Activated gamma-delta T cell (primary cell): Measurements from ENCODE around the gene CMSS1.

Experiments used
- DNase-seq: peaks from one replicate; lab custom pipeline; 2025; lab: John Stamatoyannopoulos, UW

The CMSS1 gene

GRCh38 chr3:100053951-100054620 lies 236.4 kb downstream of the CMSS1 start:
- no peak for DNase-seq

DNA sequence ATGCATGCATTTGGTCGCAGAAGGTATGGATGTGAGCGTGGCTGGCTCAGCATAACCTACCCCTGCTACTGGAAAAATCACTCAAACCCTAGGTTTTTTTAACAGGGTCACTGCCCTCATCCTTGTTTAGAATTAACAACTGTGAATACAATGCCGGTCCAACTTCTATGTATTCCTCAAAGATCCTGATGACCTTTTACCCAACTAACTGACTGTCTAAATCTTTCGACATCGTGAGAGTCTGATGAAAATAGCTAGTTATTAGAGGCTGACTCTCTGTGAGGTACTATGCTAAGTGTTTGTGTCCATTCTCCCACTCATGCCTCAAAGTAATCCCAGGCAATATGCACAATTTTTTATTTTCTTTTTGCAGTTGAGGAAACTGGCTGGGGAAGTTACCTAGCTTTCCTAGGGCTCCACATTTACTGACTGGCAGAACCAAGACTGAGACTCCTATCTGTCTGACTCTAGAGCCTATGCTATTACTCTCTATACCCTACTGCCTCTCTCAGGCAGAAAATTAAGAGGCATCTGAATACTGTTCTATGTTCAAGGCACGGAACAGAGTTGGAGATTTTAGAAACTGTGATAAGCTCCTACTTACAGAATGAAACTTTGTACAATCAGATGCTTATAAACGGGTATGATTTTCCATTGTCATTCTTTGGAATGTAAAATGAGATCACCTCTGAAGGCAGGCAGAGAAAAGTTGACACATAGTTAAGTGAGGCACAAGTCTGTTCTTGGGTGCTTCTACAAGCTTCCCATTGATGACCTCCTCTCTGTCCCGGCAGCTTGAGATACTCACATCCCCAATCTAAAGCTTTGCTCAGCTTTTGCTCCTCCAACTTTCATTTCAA lies 240.3 kb downstream of the CMSS1 start:
- DNase-seq = no peak

- no peak for DNase-seq
Observed at GRCh38 chr3:100059472-100059871, 241.8 kb downstream of the CMSS1 start.

DNA sequence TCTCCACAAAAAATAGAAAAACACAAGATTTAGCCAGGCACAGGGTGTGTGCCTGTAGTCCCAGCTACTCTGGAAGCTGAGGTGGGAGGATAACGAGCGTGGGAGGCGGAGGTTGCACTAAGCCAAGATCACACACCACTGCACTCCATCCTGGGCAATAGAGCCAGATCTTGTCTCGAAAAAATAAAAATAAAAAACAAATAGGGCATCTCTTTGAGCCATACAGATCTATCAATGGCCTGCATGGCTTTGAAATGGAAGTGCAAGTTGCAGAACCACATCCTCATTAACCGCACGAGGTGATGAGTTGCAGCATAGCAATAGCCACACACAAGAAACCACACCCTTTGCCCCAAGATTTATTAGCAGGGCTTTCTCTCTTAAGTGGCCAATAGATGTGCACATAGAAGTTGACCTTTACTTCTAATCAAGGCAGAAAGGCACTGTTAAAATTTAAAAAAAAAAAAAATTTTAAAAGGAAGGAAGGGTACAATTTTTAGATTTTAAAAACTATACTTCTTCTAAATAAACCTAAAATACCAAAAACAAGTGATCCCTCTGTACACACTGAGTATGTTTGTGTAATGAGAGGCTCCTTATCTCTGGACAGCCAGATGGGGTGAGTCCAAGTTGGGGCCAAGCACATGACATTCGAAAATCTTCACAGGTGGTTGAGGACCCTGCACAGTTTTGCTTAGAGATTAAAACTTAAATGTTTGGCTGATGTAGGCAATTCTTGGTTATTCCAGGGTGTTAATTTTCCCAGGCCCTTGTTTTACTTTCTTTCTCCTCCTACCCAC lies 243.2 kb downstream of the CMSS1 start:
- DNase-seq = no peak

- DNase-seq = no peak
Observed at GRCh38 chr3:100062665-100063064, 245.0 kb downstream of the CMSS1 start.

DNA sequence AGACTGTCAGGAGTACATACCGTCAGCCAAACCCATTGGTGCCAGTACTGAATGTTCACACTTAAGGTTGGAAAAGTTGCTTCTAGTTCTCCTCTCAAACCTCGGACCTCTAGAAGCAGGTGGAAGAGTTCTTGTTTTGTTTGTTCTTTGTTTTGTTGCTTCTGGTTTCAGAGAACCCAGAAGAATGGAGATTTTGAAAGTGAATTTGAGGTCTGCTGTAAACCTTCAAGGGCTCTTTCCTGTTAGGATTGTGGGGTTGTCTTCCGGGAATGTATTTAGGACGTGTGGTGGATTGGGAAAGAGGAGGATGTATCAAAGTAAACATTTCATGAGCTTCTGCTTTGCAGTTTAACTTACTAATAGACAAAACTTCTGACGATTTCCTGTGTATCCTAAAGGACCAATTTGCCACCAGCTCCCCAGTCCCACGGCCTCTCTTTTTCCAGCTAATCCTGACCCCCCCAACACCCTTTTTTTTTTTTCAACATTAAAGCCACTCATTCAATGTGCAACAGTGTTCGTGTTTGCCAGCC lies 246.3 kb downstream of the CMSS1 start:
- no peak for DNase-seq

DNA sequence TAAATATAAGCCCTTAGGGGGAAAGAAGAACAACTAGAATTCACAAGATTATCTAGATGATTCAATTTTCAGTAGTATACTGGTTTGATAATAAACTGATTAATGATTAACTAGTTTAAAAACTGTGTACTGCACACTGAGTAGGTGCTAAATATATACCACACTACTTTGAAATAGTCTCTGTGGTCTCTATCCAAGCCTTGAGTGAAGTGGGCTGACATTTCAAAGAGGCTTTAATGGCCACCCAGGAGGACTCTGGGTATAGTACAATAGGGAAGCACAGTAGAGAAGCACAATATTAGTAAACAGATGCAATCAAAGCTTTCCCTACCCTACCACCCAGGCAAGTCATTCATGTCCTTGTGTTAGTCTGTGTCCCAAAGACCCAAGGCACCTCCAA lies 249.9 kb downstream of the CMSS1 start:
- DNase-seq = no peak

DNA sequence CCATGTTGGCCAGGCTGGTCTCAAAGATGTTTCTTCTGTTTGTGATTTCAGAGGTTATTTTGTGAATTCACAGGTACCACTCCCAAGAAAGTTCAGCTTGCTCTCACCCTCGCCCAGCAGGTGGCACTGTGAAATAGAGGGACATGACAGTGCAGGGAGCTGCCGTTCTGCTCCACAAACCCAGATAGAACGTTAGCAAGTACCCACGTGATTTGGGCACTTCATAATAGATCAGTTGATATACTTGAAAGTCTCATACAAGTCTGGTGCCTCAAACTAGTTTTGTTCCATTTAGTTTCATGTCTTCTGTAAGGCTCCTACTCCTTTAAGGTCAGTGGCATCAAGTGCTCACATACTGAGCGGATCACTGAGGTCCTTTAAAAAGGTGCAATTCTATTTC lies 251.2 kb downstream of the CMSS1 start:
- no peak for DNase-seq

GRCh38 chr3:100069472-100069871 lies 251.8 kb downstream of the CMSS1 start:
- no peak for DNase-seq

DNA sequence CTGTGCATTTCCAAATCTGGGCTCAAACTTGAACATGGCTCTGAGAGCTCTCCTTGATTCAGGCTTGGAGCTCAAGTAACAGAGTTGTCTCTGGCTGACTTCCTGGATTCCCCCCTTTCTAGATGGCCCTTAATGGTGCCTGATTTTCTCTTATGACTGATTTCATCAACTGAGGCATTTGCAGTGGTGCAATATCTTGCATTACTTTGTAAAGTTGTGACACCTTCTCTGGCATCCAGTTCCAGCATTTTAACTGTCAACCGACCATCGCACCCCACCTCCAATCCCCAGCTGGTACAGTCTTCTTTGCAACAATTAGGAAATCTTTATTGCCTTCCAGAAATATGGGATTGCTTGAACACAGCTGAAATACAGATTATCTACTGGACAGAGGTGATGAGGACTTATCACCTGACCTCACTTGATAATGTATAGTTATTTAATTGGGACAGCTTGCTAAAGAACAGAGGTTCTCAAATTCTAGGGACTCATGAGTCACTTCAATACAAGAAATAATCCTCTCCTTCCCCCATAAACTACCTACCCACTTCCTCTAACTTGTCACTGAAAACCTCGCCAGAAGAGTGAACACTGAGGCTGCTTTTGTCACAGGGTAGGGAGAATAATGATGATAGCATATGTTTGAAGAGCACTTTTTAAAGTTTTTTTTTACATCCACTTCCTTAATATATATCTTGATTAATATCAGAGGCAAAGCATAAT lies 254.8 kb downstream of the CMSS1 start:
- no peak for DNase-seq

GRCh38 chr3:100073049-100073713 lies 255.5 kb downstream of the CMSS1 start:
- no peak for DNase-seq

DNA sequence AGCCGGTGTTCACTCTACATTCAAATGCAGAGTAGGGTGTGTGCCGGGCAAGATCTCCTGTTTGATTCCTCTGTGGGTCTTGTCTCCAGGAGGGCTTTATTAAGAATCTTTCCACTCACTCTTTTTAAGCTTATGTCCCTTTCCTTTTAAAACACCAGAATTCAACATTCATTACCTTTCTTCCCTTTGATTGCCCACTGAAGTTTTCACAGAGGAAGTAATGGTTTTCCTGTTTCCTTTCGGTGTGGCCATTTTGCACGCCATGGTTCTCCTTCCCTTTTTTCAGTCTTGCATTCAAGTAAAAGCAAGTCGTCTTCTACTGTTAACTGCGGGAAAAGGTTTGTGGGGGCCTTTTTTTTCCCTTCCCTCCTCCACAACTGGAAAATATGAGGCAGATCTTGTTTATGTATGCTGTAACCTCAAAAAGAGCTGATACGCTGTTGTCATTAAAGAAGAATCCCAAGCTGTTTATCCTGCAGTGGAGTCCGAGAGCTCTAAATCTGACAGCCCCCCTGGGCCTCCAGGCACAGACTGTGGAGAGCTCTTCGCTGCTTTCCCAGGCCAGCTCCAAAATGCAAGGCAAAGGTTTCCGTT lies 256.1 kb downstream of the CMSS1 start:
- DNase-seq = no peak

DNA sequence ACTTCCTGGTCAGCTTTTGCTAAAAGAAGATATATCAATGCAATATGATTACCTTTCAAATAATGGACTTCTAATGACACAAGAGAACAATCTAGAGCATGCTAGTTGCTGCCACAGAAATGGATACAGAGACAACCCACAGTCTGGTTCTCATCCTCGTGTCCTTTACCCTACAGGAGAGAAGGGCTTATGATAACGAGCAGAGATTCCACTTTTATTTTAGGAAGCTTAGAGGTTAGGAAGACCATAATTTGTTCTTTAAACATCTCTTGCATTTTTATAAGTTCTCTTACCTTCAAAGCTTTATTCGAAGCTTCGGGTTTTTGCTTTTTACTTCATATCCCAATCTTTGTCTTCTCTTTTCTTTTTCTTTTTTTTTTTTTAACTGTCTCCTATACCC lies 257.5 kb downstream of the CMSS1 start:
- DNase-seq = no peak

- DNase-seq = no peak
Observed at GRCh38 chr3:100075851-100076730, 258.4 kb downstream of the CMSS1 start.

- no peak for DNase-seq
Observed at GRCh38 chr3:100076731-100077529, 259.3 kb downstream of the CMSS1 start.

DNA sequence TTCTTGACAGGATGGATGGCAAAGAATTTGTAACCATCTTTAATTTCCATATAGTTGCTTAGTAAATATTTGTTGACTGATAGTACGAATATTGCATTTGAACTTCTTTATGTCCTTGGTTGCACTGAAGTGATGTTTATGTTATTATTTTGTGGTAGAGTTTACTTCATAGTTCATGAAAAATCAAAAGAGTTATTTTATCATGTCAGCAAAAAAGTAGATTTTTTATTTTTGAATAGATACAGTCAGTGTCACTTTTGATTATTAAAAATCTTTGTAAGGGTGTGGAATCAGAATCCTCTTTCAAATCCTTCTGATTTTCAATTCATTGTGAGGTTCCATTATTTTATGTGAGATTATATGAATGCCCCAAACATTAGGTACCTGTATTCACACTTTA lies 261.7 kb downstream of the CMSS1 start:
- no peak for DNase-seq

DNA sequence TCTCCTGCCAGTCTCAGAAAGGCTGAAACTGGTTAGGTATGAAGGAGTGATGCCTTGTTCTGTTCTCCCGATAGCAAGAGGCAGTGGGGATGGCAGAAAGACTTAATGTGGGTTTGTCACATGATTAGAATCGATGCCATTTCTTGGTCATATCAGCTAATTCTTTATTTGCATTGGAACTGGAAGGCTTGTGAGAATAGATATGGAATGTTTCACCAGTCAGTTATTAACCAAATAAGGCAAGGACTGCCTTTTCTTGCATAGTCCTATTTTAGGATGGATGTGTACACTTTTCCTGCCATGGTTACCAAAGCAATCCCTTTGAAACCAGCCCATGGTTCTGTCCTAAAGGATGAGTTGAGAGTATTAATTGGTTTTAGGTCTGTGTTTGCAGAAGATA lies 262.9 kb downstream of the CMSS1 start:
- DNase-seq = no peak

DNA sequence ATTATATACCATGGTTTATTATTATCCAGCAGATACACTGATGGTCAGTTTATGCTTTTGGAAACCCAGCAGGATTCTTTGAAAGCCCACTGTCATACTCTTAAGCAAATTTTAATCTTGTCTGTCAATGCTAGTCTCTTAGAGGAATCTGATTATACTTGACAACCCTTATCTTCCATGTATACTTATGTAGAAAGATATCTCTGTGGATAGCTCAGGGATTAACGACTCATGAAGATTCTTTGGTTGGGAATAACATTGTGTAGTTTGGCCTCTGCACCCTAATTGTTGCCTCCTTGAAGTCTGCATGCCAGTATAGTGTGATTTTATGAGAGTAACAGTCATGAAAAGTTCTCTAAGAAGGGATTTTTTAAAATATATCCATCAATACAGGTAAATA lies 263.6 kb downstream of the CMSS1 start:
- no peak for DNase-seq
